GM12878 (cell line): Measurements from ENCODE around the gene COL8A2. TPM values are rescaled to one million over a fixed set of nuclear protein-coding genes. Genes with fewer than 3 reads are reported as not detected.
A peak's percentile ranks its signal among the peaks of the same experiment; 100 is the strongest.

Experiments used
- ATAC-seq: fragments of 200-7000 bp; cut with Tn5 transposase; 3 replicates; pipeline ENCODE4 v1.9.1; 2020; ENCODE audit warnings: mild to moderate bottlenecking, moderate library complexity
- BruUV-seq: library from RNA; stranded (reverse); fragments of 400-500 nt; replicated peaks from 2 replicates; lab custom pipeline; 2021; lab: Mats Ljungman, UMichigan
- CTCF ChIA-PET: fragments of 300-600 bp; sonication (Branson Sonifier 250); formaldehyde crosslinking; extraction: SDS; loops from one replicate; lab custom pipeline; 2021; ENCODE audit warnings: inconsistent platforms; lab: Yijun Ruan, JAX
- POLR2A ChIA-PET: fragments of 350-600 bp; formaldehyde crosslinking; extraction: SDS; loops from one replicate; lab custom pipeline; 2021; ENCODE audit warnings: inconsistent platforms; lab: Charles Lee
- RAD21 ChIA-PET: fragments of 300-600 bp; sonication (Branson Sonifier 250); formaldehyde crosslinking; loops from one replicate; lab custom pipeline; 2023; ENCODE audit warnings: antibody characterized with exemption; ENCODE audit not compliant: unreplicated experiment; lab: Charles Lee
- SMC1A ChIA-PET: fragments of 300-600 bp; sonication (Branson Sonifier 250); formaldehyde crosslinking; loops from one replicate; lab custom pipeline; 2023; ENCODE audit not compliant: unreplicated experiment, uncharacterized antibody; lab: Charles Lee
- DNase-seq: peaks from one replicate; pipeline ENCODE4 v3.0.0-alpha.2; 2011; ENCODE audit warnings: low read depth, low spot score
- FAIRE-seq: peaks from 3 replicates; lab custom pipeline; 2011; peaks lifted over from hg19 to GRCh38; lab: Jason Lieb, UNC
- H2AFZ ChIP-seq: 2 replicates; pipeline ENCODE4 v1.6.0; 2011; ENCODE audit warnings: low read depth, low read length, control low read depth; ENCODE audit not compliant: control insufficient read depth
- H3K27ac ChIP-seq: 2 replicates; pipeline ENCODE4 v1.5.1; 2011; ENCODE audit warnings: control low read depth; ENCODE audit not compliant: control insufficient read depth, insufficient read depth
- H3K27me3 ChIP-seq, 2 experiments: replicated peaks in 1 of 2; 2 replicates each; pipeline versions ENCODE4 v1.6.0 to v1.6.1; 2011; ENCODE audit warnings: low read length in 1 of 2; ENCODE audit not compliant: control insufficient read depth in 2 of 2, insufficient read depth in 2 of 2
- H3K36me3 ChIP-seq, 2 experiments: 2 replicates each; pipeline ENCODE4 v1.5.1; 2011; ENCODE audit warnings: low read length in 1 of 2; ENCODE audit not compliant: control insufficient read depth in 2 of 2, insufficient read depth in 2 of 2
- H3K4me1 ChIP-seq: 2 replicates; pipeline ENCODE4 v1.6.1; 2011; ENCODE audit warnings: mild to moderate bottlenecking, low read length, moderate library complexity, mixed read lengths; ENCODE audit not compliant: control insufficient read depth, insufficient read depth
- H3K4me2 ChIP-seq: 2 replicates; pipeline ENCODE4 v1.6.0; 2011; ENCODE audit warnings: control low read depth; ENCODE audit not compliant: control insufficient read depth, insufficient read depth
- H3K4me3 ChIP-seq: fragments of 200-600 bp; sonication (generic); 2 replicates; pipeline ENCODE4 v1.5.1; 2016
- H3K79me2 ChIP-seq: 2 replicates; pipeline ENCODE4 v1.6.0; 2011; ENCODE audit warnings: low read length; ENCODE audit not compliant: control insufficient read depth, insufficient read depth
- H3K9ac ChIP-seq: 2 replicates; pipeline ENCODE4 v1.8.0; 2011; ENCODE audit warnings: low read length, control low read depth, mixed read lengths; ENCODE audit not compliant: control insufficient read depth, insufficient read depth
- H3K9me3 ChIP-seq: replicated peaks from 3 replicates; pipeline ENCODE4 v1.5.1; 2011; ENCODE audit warnings: mild to moderate bottlenecking, low read length; ENCODE audit not compliant: control insufficient read depth, insufficient read depth
- H4K20me1 ChIP-seq: 2 replicates; pipeline ENCODE4 v1.6.0; 2011; ENCODE audit not compliant: control insufficient read depth, insufficient read depth
- CEBPB ChIP-seq, 2 experiments: fragments of 150-350 bp in 1 of 2; IDR thresholded peaks; 2 replicates each; pipeline ENCODE4 v1.6.1; 2012 to 2014; ENCODE audit warnings: low read depth in 2 of 2, low read length in 2 of 2, borderline replicate concordance in 1 of 2, inconsistent platforms in 1 of 2
- MEF2B ChIP-seq: fragments of 450-650 bp; IDR thresholded peaks from 2 replicates; pipeline ENCODE4 v1.6.1; 2018; ENCODE audit warnings: mild to moderate bottlenecking, moderate library complexity; ENCODE audit not compliant: partially characterized antibody, poor library complexity, severe bottlenecking
- NKRF ChIP-seq: fragments of 450-650 bp; conservative IDR thresholded peaks from 2 replicates; pipeline ENCODE4 v1.6.1; 2017; ENCODE audit warnings: mild to moderate bottlenecking, moderate library complexity
- SRF ChIP-seq, 2 experiments: IDR thresholded peaks; 2 replicates each; pipeline ENCODE4 v1.6.1; 2011; ENCODE audit warnings: low read depth in 2 of 2, low read length in 2 of 2, mild to moderate bottlenecking in 1 of 2, moderate library complexity in 1 of 2
- ZNF274 ChIP-seq: IDR thresholded peaks from one replicate; pipeline ENCODE4 v1.8.0; 2011; ENCODE audit not compliant: insufficient read length, insufficient read depth
- WGBS: methylation state at CpG from one replicate; pipeline ENCODE4 v1.1.6; 2016; ENCODE audit warnings: low lambda C conversion rate; ENCODE audit not compliant: insufficient replicate concordance, insufficient coverage; ENCODE audit errors: missing lambda C conversion rate; 5-methylcytosine and 5-hydroxymethylcytosine counted together
- in situ Hi-C: fragments of 300-500 bp; cut with MboI; formaldehyde crosslinking; loops from 9 replicates; pipeline ENCODE4 v1.14.3; 2018; ENCODE audit warnings: mixed read lengths
- intact Hi-C: fragments of 100-400 bp; cut with micrococcal nuclease; formaldehyde crosslinking; loops from one replicate; pipeline ENCODE4 v1.14.2; 2022; ENCODE audit not compliant: unreplicated experiment
- polyA plus RNA-seq, 11 experiments: library from polyadenylated mRNA; depleted of rRNA in 4 of 11; unstranded in 6 of 11; stranded (reverse) in 5 of 11; fragments of >200 nt; fragmentation: Nextera tagmentation in 4 of 11; fragmentation: Illumina TruSeq in 1 of 11; extraction: Ambion mirVana in 4 of 11; extraction: Trizol in 1 of 11; gene quantifications; 1 replicate in 1 of 11; 2 replicates in 10 of 11; pipeline versions ENCODE4 v1.2.1 to v1.2.3, GENCODE V29; 2011 to 2016; ENCODE audit warnings: inconsistent platforms in 2 of 11, missing spikeins in 2 of 11, low read depth in 1 of 11
- total RNA-seq, 4 experiments: library from RNA; depleted of rRNA in 3 of 4; stranded (reverse); fragments of >200 nt in 3 of 4; fragmentation: Illumina TruSeq in 1 of 4; extraction: Trizol in 1 of 4; gene quantifications; 2 replicates each; pipeline versions ENCODE4 v1.2.1 to v1.2.3, GENCODE V29; 2013 to 2021

Gene COL8A2
- total and polyA plus RNA-seq, 10 of the 15 experiments (the other 5 are each of a cell fraction or from before 2014, with no cell fraction given): 0.01 TPM; not detected in 9

- H3K79me2 ChIP-seq: peaks cover 21% of the 10 kb centered on the region
- H2AFZ ChIP-seq: no peak overlapping the region
- H3K36me3 ChIP-seq: peaks cover under 1 to 8% of the 10 kb centered on the region in 2 experiments; a peak in 1 of 4 replicates
- ATAC-seq: no peak
- DNase-seq: no peak
- H3K4me1 ChIP-seq: peaks cover 18% of the 10 kb centered on the region
- FAIRE-seq: no peak
- no peak overlapping the region for H3K9ac ChIP-seq
- WGBS: 42% methylated on average over 1 of the region's 1 CpG
- intact Hi-C loops: no loop called here
- CTCF ChIA-PET: interaction anchor here (1.0 to 3.0 kb wide), 3 partner anchors 46 to 143 kb away, joined by 3 to 19 read pairs (median 3); no protein-coding TSS in a partner anchor
- no peaks in the 10 kb centered on the region for H4K20me1 ChIP-seq
- TF ChIP-seq ZNF274: no peak
- no peak for TF ChIP-seq CEBPB (IDR thresholded peaks at IDR 0.05; ENCODE audit: borderline replicate concordance in 1 of 2, low read depth in 2 of 2, low read length in 2 of 2)
- TF ChIP-seq MEF2B: no peak
- no peak for TF ChIP-seq NKRF
- TF ChIP-seq SRF (IDR thresholded peaks at IDR 0.05; ENCODE audit: low read depth in 2 of 2, low read length in 2 of 2): peak in 1 of 2 experiments; percentile 80; a peak in 2 of 4 replicates
- TF ChIP-seq, all 136 proteins: peak for 1
- H3K4me3 ChIP-seq: no peak overlapping the region
- in situ Hi-C loops: loop anchor here (5.0 kb wide), 1 partner anchor 50 kb away; no protein-coding TSS in a partner anchor
- RAD21 ChIA-PET: no interaction called here
- H3K27ac ChIP-seq: no peak overlapping the region; the same call in 1 of the 2 replicates
- POLR2A ChIA-PET: interaction anchor here (0.7 to 1.3 kb wide), 2 partner anchors 8 to 187 kb away, joined by 4 read pairs; no protein-coding TSS in a partner anchor
- H3K4me2 ChIP-seq: 0 out of 2 replicates have a peak overlapping the region, but pooled peaks have one; percentile 26
- no peaks in the 10 kb centered on the region for H3K9me3 ChIP-seq
- BruUV-seq: no TSS peak
- SMC1A ChIA-PET: interaction anchor here (0.9 to 1.2 kb wide), 5 partner anchors 9 to 144 kb away, joined by 3 to 4 read pairs (median 3); no protein-coding TSS in a partner anchor
- no peaks in the 10 kb centered on the region for H3K27me3 ChIP-seq
These were observed 17.1 kb upstream of the COL8A2 start for GRCh38 chr1:36142121-36142520.
